Duodenal mucosa (tissue), 2 donors: ENCODE data around the gene DHX32.
"Not testable (repeated sequence)": the region's sequence is repeated elsewhere in the genome, so short reads cannot be mapped to it uniquely, and the experiment has no call there.

ENCODE experiments used
- H3K27ac ChIP-seq: one replicate; pipeline ENCODE4 v1.7.0; 2013; ENCODE audit warnings: low read depth, low read length
- H3K27me3 ChIP-seq, 2 donors: one replicate each; pipeline ENCODE4 v1.7.0; 2013; ENCODE audit warnings: low read length in 2 of 2, control low read depth in 1 of 2; ENCODE audit not compliant: insufficient read depth in 2 of 2, control insufficient read depth in 1 of 2
- H3K36me3 ChIP-seq, 2 donors: one replicate each; pipeline ENCODE4 v1.7.0; 2013; ENCODE audit warnings: low read length in 2 of 2, control low read depth in 1 of 2; ENCODE audit not compliant: insufficient read depth in 2 of 2, control insufficient read depth in 1 of 2
- H3K4me1 ChIP-seq, 2 donors: one replicate each; pipeline ENCODE4 v1.7.0; 2013; ENCODE audit warnings: low read length in 2 of 2, control low read depth in 1 of 2; ENCODE audit not compliant: insufficient read depth in 2 of 2, control insufficient read depth in 1 of 2
- H3K4me3 ChIP-seq, 2 donors: one replicate each; pipeline ENCODE4 v1.7.0; 2013; ENCODE audit warnings: low read length in 2 of 2, low read depth in 1 of 2
- H3K9ac ChIP-seq, 2 donors: one replicate each; pipeline ENCODE4 v1.7.0; 2013; ENCODE audit warnings: low read length in 2 of 2, low read depth in 1 of 2
- H3K9me3 ChIP-seq, 2 donors: one replicate each; pipeline ENCODE4 v1.7.0; 2013; ENCODE audit warnings: low read length in 2 of 2, control low read depth in 1 of 2; ENCODE audit not compliant: control insufficient read depth in 1 of 2

Gene DHX32

DNA sequence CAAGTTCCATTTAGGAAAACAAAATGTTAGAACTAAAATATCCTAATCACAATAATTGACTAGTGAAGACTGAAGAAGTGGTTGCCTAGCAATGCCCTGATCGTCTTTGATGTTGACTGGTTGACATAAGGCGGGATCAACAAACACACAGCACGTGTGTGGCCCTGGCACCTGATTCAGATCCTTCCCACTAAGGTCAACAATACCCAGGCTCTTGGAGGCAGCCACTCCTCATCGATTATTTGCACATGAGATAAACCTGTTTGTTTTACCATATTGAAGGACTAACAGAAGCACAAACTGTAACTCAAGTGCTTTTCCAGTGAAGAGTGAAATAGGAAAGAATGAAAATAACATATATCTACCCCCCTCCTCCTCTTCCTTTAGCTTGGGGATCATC lies 30.9 kb upstream of the DHX32 start:
- Histone ChIP-seq H3K27me3 (no peaks in the 10 kb centered on the region), H3K9ac (no peak overlapping the region), H3K27ac (peak overlapping the region; percentile 10), H3K4me1 (peaks cover 12 to 17% of the 10 kb centered on the region in 2 donors), H3K36me3 (no peaks in the 10 kb centered on the region), H3K4me3 (peak overlapping the region in 1 of 2 donors; percentile 21), H3K9me3 (peaks cover 0 to 2% of the 10 kb centered on the region in 2 donors)

DNA sequence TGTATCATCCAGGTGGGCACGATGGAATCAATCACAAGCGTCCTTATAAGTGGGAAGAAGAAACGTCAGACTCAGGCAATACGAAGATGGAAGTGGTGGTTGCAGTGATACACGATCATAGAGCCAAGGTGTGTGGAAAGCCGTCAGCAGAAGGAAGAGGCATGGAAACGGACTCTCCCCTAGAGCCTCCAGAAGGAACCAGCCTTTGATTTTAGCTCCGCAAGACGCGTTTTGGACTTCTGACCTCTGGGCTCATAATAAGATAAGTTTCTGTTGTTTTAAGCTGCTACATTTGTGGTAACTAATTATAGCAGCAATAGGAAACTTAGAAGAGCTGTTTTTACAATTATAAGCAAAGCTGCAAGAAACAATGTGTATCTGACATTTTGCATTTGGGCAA lies 30.1 kb upstream of the DHX32 start:
- H3K4me1 ChIP-seq, result peaks cover 12 to 17% of the 10 kb centered on the region in 2 donors
- no peak overlapping the region for H3K27ac ChIP-seq
- no peak overlapping the region for H3K9ac ChIP-seq
- H3K27me3 ChIP-seq, result no peaks in the 10 kb centered on the region
- no peaks in the 10 kb centered on the region for H3K36me3 ChIP-seq
- H3K4me3 ChIP-seq, result no peak overlapping the region
- peaks cover 0 to 2% of the 10 kb centered on the region in 2 donors for H3K9me3 ChIP-seq

DNA sequence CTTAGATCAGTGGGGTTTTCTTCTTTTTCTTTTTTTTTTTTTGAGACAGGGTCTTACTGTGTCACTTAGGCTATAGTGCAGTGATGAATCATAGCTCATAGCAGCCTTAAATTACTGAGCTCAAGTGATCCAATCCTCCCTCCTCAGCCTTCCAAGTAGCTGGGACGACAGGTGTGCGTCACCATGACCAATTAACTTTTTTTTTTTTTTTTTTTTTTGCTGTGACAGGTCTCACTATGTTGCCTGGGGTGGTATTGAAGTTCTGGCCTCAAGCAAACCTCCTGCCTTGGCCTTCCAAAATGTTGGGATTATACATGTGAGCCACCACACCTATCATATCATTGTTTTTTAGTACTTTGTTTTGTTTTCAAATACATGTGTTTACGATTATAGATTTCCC lies 28.4 kb upstream of the DHX32 start:
- peaks cover 12 to 17% of the 10 kb centered on the region in 2 donors for H3K4me1 ChIP-seq
- not testable (repeated sequence) for H3K27me3 ChIP-seq, H3K9ac ChIP-seq, H3K9me3 ChIP-seq, H3K36me3 ChIP-seq, H3K4me3 ChIP-seq, H3K27ac ChIP-seq

DNA sequence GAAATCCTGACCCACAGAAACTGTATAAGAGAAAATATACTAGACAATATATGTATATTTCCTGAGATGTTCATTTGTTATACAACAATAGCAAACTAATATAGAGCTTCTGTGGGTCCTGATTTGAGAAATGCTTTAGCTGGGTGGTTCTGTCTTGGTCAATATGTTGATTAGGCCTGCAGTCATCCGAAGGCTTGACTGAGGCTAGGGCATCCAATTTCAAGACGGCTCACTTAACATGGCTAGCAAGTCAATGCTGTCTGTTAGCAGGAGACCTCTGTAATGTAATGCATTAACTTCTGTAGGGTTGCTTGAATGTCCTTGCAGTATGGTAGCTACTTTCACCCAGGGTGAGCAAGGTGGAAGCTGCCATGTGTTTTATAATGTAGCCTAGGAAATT lies 27.7 kb upstream of the DHX32 start:
- H3K36me3 ChIP-seq, H3K27ac ChIP-seq, H3K4me3 ChIP-seq, H3K9ac ChIP-seq, H3K27me3 ChIP-seq, H3K9me3 ChIP-seq: not testable (repeated sequence)
- H3K4me1 ChIP-seq, result peaks cover 12 to 17% of the 10 kb centered on the region in 2 donors

DNA sequence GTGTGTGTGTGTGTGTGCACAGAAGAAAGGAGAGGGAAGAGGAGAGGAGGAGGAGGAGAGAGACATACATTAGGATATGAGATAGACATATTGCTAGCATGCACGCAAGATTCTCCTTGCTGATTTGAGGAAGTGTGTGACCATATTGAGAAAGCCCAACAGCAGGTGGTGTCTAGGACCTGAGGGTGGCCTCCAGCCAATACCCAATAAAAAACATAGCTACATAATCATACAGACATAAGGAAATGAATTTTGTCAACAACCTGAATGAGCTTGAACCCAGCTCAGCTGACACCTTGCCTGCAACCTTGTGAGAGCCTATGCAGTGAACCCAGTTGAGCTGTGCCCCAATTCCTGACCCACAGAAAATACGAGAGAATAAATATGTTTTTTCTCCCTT lies 26.5 kb upstream of the DHX32 start:
- H3K27me3 ChIP-seq, H3K36me3 ChIP-seq, H3K9ac ChIP-seq, H3K4me1 ChIP-seq, H3K27ac ChIP-seq, H3K4me3 ChIP-seq, H3K9me3 ChIP-seq: not testable (repeated sequence)

DNA sequence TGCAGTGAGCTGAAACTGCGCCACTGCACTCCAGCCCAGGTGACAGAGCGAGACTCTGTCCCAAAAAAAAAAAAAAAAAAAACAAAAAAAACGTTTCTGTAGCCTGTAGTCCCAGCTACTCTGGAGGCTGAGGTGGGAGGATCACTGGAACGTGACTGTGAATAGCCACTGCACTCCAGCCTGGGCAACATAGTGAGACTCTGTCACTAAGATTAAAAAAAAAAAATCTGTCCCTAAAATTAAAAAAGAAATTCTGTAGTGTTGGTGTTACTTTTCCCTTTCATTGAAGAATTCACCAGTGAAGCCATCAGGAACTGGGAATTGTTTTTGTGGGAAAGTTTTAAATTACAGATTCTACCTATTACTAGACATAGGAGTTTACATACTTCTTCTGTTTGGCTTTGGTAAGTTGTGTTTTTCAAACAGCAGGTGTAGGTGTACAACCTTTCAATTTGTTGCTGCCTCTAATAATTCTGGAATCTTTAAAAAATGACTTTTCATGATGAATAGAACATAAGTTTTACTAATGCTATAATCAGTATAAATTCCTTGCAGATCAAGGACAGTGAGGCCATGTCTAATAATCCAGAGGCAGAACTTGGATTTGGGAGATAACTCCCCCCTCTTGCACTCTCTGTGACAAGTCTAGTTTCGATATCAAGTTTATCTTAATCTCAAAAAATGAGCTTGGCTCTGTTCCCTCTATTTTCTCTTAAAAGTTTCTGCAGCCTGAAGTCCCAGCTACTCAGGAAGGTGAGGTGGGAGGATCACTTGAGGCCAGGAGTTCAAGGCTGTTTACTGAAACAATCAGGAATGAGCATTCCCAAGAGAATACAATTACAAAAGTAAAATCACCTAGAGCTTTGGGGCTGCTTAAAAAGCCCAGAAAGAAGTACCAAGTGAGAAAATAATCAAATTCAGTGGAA lies 24.2 kb upstream of the DHX32 start:
- H3K27ac ChIP-seq, H3K9me3 ChIP-seq, H3K9ac ChIP-seq, H3K36me3 ChIP-seq, H3K4me3 ChIP-seq, H3K4me1 ChIP-seq, H3K27me3 ChIP-seq: not testable (repeated sequence)

DNA sequence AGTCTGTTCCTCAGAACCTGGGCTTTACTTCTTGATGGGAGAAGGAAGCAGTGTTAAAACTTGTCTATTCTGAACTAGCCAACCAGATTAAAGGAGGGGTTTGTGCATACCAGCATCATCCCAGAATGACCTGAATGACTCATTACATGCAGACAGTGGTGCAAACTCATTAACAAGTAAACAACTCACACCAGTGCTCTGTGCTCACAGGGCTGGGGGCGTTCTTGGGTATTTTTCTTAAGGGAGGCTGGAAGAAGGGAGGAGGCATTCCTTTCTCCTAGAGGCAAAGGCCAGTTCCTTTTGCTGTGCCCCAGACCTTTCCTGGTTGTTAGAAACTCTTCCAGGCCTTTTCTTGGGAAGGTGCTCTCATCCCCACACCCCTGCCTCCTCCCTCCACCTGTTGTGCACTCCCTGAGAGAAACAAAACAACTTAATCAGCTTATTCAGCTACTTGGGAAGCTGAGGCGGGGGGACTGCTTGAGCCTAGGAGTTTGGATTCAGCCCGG lies 22.1 kb upstream of the DHX32 start:
- not testable (repeated sequence) for H3K9me3 ChIP-seq, H3K4me3 ChIP-seq, H3K36me3 ChIP-seq, H3K27me3 ChIP-seq, H3K27ac ChIP-seq, H3K9ac ChIP-seq, H3K4me1 ChIP-seq

DNA sequence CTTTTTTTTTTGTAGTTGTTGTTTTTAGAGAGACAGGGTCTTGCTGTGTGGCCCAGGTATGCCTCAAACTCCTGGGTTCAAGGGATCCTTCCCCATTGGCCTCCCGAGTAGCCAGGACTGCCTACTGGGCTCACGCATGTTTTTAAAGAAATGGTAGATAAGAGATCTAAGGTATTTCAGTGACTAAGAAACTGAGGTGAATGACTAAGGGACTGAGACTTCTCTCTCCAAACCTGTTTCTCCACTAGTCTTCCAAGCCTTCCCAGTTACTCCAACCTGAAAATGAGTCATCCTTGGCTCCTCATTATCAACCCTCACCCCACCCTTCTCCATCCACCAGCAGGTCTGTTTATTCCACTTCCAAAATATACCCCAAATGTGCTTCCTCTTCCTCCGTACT lies 19.9 kb upstream of the DHX32 start:
- H3K36me3 ChIP-seq, H3K27ac ChIP-seq, H3K27me3 ChIP-seq, H3K9ac ChIP-seq, H3K4me3 ChIP-seq, H3K4me1 ChIP-seq, H3K9me3 ChIP-seq: not testable (repeated sequence)

DNA sequence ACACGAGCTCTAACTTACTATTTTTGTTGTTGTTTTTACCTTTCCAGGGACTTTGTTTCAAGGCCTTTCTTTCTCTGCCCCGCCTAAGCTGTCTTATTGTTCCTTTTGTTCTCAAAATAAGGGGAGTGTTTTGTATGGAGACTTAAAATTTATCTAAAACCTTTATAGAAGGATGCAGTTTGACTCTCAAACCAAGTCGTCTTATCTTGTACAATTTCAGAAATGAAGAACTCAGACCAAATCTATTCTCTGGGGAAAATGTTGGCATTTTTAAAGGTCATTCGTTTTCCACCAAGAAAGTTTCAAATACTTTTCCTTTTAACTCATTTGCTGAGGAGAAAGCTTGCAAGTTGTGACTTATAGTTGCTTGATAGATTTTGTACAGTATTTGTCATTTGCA lies 16.2 kb upstream of the DHX32 start:
- not testable (repeated sequence) for H3K27ac ChIP-seq, H3K4me1 ChIP-seq, H3K27me3 ChIP-seq, H3K9me3 ChIP-seq, H3K36me3 ChIP-seq, H3K4me3 ChIP-seq
- H3K9ac ChIP-seq, result peak overlapping the region in 1 of 2 donors; percentile 2

DNA sequence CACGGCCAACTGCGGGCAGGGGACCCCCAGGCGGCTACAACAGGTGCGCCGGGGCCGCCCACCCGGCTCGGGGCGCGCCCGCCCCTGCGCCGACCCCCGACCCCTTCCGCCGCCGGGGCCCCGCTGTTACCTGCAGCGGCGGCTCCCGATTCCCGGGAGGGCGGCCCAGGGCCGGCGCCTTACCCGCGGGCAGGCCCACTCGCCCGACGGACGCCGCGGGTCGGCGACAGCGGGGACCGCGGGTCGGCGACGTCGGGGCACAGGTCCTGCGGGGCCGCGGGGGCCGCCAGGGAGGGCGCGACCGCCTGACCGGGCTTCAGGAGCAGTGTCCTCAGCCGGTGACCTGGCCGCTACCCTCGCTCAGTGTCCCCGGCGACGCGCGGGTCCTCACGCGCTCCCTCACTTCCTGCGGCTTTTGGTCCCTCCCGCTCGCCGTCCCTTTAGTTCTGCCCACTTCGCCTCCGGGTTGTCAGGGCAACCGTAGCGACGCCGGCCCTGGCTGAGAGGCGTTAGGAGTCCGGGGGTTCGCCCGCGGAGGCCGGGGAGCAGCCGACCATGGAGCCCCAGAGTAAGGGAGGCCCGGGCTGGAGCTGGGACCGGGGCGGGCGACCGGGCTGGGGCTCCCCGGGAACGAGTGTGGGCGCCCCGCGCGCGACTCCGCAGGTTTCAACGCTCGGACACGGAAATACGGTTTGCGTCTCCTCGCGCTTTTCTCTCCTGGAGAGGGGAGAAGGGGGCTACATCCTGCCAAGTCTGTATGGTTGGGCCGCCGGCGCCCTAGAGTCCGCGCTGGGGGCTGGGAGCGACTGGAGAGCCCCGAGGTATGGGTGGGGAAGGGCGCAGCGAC lies 15.2 kb upstream of the DHX32 start, which contains the start of gene FANK1:
FANK1 (plus strand) TSS at position 477 of the 847 bp plus-strand sequence; CDS start at position 556, 79 bp downstream.
- H3K27ac ChIP-seq, result peak within 1 kb of the TSS; percentile 55
- H3K27me3 ChIP-seq, H3K9me3 ChIP-seq, H3K4me1 ChIP-seq, H3K36me3 ChIP-seq: not testable (repeated sequence)
- H3K4me3 ChIP-seq, result peak within 1 kb of the TSS; percentile 64 to 87
- H3K9ac ChIP-seq, result peak within 1 kb of the TSS; percentile 37 to 64
